Measurements from ENCODE around the gene DOCK10. TPM values are rescaled to one million over a fixed set of nuclear protein-coding genes. Genes with fewer than 3 reads are reported as not detected.

DOCK10 gene
- total RNA-seq, 2 donors from 2014 or later, result 2.0 to 3.4 TPM

DNA sequence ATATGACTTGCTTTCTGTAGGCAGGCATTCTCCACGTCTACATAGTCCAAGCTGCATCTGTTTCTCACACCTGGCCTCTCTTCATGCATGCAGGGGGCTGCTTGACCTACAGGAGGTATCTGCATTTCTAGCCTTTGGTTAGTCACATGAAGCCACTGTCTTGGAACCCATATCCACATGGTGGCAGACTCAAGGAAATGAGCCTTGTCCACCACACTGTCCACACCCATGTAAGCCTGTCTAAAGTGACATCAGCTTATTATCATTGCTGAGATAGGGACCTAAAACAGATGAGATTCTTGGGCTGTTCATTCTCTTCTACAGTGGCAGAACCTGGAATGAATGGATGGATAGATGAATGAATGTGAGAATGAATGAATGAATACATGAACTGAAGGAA is 160.4 kb downstream of the DOCK10 start:
- intact Hi-C loops (cut with DNase I), result no loop called here
- no peak overlapping the region for H3K4me3 ChIP-seq
- no peaks in the 10 kb centered on the region for H3K4me1 ChIP-seq
- no peak overlapping the region for H3K27ac ChIP-seq
- ATAC-seq, result no peak
- DNase-seq, result no peak
- H3K36me3 ChIP-seq (replicated peaks in 1 of 2; ENCODE audit: insufficient read depth in 1 of 2, low read depth in 2 of 2), result no peaks in the 10 kb centered on the region
- WGBS, 2 donors, result 20 to 27% methylated on average over 1 of the region's 1 CpG
- no peaks in the 10 kb centered on the region for H3K27me3 ChIP-seq
- H3K9me3 ChIP-seq, result no peaks in the 10 kb centered on the region
- no peak for TF ChIP-seq POLR2A (IDR thresholded peaks at IDR 0.05)
- no peak for TF ChIP-seq CTCF (IDR thresholded peaks at IDR 0.05)

DNA sequence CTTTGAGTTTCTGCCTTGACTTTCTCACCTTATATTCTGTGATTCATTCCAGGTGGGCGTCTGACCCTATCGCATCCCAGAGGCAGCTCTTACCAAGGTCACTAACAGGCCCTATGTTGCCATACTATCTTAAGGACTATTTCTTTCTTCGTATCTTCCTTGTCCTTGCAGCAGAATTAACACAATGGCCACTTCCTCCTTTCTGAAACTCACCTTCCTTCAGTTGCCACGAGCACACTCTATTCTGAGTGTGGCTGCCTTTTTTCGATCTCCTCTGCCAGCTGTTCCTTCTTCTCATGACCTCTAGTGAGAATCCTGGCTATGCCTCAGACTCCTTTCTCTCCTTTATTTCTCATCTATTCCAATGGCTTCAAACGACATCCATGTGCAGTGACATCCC is 165.7 kb downstream of the DOCK10 start:
- DNase-seq (no peak), ATAC-seq (no peak)
- no peaks in the 10 kb centered on the region for H3K9me3 ChIP-seq
- TF ChIP-seq CTCF (IDR thresholded peaks at IDR 0.05), result no peak
- no peak for TF ChIP-seq POLR2A (IDR thresholded peaks at IDR 0.05)
- no peak overlapping the region for H3K4me3 ChIP-seq
- intact Hi-C loops (cut with DNase I), result no loop called here
- no peaks in the 10 kb centered on the region for H3K36me3 ChIP-seq (replicated peaks in 1 of 2; ENCODE audit: insufficient read depth in 1 of 2, low read depth in 2 of 2)
- 59 to 69% methylated on average over 6 of the region's 6 CpGs for WGBS, 2 donors
- no peak overlapping the region for H3K27ac ChIP-seq
- H3K27me3 ChIP-seq, result no peaks in the 10 kb centered on the region
- H3K4me1 ChIP-seq, result no peaks in the 10 kb centered on the region

GRCh38 chr2:224875841-224876240 is 166.4 kb downstream of the DOCK10 start:
- 60 to 68% methylated on average over 2 of the region's 2 CpGs for WGBS, 2 donors
- no peak for ATAC-seq

DNA sequence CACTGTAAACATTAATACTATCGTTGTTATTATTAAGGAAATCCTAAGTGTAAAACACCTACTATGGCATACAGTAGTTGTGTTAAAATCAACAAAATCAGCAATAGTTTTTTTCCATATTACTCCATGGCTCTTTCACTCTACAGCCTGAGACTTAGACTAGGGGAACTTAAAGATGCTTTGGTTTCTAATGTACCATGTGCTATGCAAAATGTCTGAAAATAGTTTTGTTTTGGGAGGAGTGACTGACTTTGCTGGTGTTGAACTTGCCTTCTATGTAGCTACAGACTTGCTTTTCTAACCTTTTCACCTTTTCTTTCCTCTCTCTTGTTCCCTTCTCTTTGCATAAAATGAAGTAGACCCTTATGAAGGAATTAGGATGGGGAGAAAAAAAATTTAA is 167.1 kb downstream of the DOCK10 start:
- no peak for DNase-seq
- H3K27me3 ChIP-seq, result no peaks in the 10 kb centered on the region
- H3K27ac ChIP-seq, result no peak overlapping the region
- no peaks in the 10 kb centered on the region for H3K9me3 ChIP-seq
- 62 to 70% methylated on average over 1 of the region's 1 CpG for WGBS, 2 donors
- intact Hi-C loops (cut with DNase I), result no loop called here
- TF ChIP-seq CTCF (IDR thresholded peaks at IDR 0.05), result no peak
- H3K4me3 ChIP-seq, result no peak overlapping the region
- H3K36me3 ChIP-seq (replicated peaks in 1 of 2; ENCODE audit: insufficient read depth in 1 of 2, low read depth in 2 of 2), result no peaks in the 10 kb centered on the region
- H3K4me1 ChIP-seq, result no peaks in the 10 kb centered on the region
- ATAC-seq, result no peak

More at GRCh38 chr2:224875841-224876240, 166.4 kb downstream of the DOCK10 start:
- no peak for TF ChIP-seq CTCF (IDR thresholded peaks at IDR 0.05)
- no peak for TF ChIP-seq POLR2A (IDR thresholded peaks at IDR 0.05)
- Histone ChIP-seq H3K27ac (no peak overlapping the region), H3K4me1 (no peaks in the 10 kb centered on the region), H3K27me3 (no peaks in the 10 kb centered on the region), H3K4me3 (no peak overlapping the region), H3K9me3 (no peaks in the 10 kb centered on the region), H3K36me3 (replicated peaks in 1 of 2; ENCODE audit: insufficient read depth in 1 of 2, low read depth in 2 of 2) (no peaks in the 10 kb centered on the region)
- intact Hi-C loops (cut with DNase I), result no loop called here
- no peak for DNase-seq

- Histone ChIP-seq H3K27me3 (no peaks in the 10 kb centered on the region), H3K4me3 (no peak overlapping the region), H3K36me3 (replicated peaks in 1 of 2; ENCODE audit: insufficient read depth in 1 of 2, low read depth in 2 of 2) (no peaks in the 10 kb centered on the region), H3K9me3 (no peaks in the 10 kb centered on the region), H3K4me1 (no peaks in the 10 kb centered on the region), H3K27ac (no peak overlapping the region)
- no peak for ATAC-seq
- TF ChIP-seq POLR2A (IDR thresholded peaks at IDR 0.05) (no peak), CTCF (IDR thresholded peaks at IDR 0.05) (no peak)
- WGBS, 2 donors, result 12 to 20% methylated on average over 1 of the region's 1 CpG
- intact Hi-C loops (cut with DNase I), result no loop called here
- no peak for DNase-seq
Observed at GRCh38 chr2:224871813-224872212, 170.5 kb downstream of the DOCK10 start.
